A549 (cell line): ENCODE results near the gene RPLP2. TPM values are rescaled to one million over a fixed set of nuclear protein-coding genes. Genes with fewer than 3 reads are reported as not detected.
A peak's percentile ranks its signal among the peaks of the same experiment; 100 is the strongest.

Source experiments
- ATAC-seq, 2 experiments: fragments of 200-7000 bp in 1 of 2; fragments of >200 bp in 1 of 2; cut with Nextera tagmentation in 1 of 2; cut with Tn5 transposase in 1 of 2; 3 replicates each; pipeline versions ENCODE4 v1.8.0 to v1.9.1; 2018 to 2020; ENCODE audit warnings: mild to moderate bottlenecking in 1 of 2, moderate library complexity in 1 of 2
- CTCF ChIA-PET: fragments of 300-600 bp; sonication (Branson Sonifier 250); formaldehyde crosslinking; extraction: SDS; loops from one replicate; lab custom pipeline; 2021; ENCODE audit warnings: antibody characterized with exemption, inconsistent platforms; lab: Yijun Ruan, JAX
- POLR2A ChIA-PET: fragments of 350-600 bp; formaldehyde crosslinking; extraction: SDS; loops from one replicate; lab custom pipeline; 2021; ENCODE audit warnings: antibody characterized with exemption, inconsistent platforms; lab: Yijun Ruan, JAX
- DNase-seq, 2 experiments: peaks; one replicate each; pipeline versions ENCODE4 v3.0.0 to v3.0.0-alpha.2; 2011 to 2016; ENCODE audit warnings: low read depth in 1 of 2, low spot score in 1 of 2
- FAIRE-seq: peaks from 2 replicates; lab custom pipeline; 2011; peaks lifted over from hg19 to GRCh38; lab: Jason Lieb, UNC
- H3K27ac ChIP-seq, 2 experiments: fragments of >200 bp; sonication (Bioruptor Twin); formaldehyde crosslinking; 3 replicates each; pipeline ENCODE4 v1.5.1; 2016 to 2017
- H3K4me1 ChIP-seq: fragments of >200 bp; sonication (Bioruptor Twin); formaldehyde crosslinking; 3 replicates; pipeline ENCODE4 v1.6.1; 2016
- H3K4me2 ChIP-seq: fragments of >200 bp; sonication (Bioruptor Twin); formaldehyde crosslinking; 3 replicates; pipeline ENCODE4 v1.6.1; 2016
- H3K4me3 ChIP-seq: fragments of >200 bp; sonication (Bioruptor Twin); formaldehyde crosslinking; 3 replicates; pipeline ENCODE4 v1.5.1; 2016
- H3K9me3 ChIP-seq: fragments of >200 bp; sonication (Bioruptor Twin); formaldehyde crosslinking; 3 replicates; pipeline ENCODE4 v1.6.1; 2016
- BCL3 ChIP-seq: fragments of >200 bp; sonication (Bioruptor Twin); formaldehyde crosslinking; IDR thresholded peaks from 3 replicates; pipeline ENCODE4 v1.6.1; 2016
- CBX8 ChIP-seq: fragments of 200-600 bp; sonication (generic); IDR thresholded peaks from 2 replicates; pipeline ENCODE4 v1.6.1; 2016
- CEBPB ChIP-seq, 2 experiments: fragments of >200 bp in 1 of 2; sonication (Bioruptor Twin) in 1 of 2; formaldehyde crosslinking in 1 of 2; IDR thresholded peaks; 2 replicates each; pipeline ENCODE4 v1.6.1; 2012 to 2016
- CTCF ChIP-seq: fragments of >200 bp; sonication (Bioruptor Twin); formaldehyde crosslinking; IDR thresholded peaks from 3 replicates; pipeline ENCODE4 v1.5.1; 2016
- E2F6 ChIP-seq: IDR thresholded peaks from 2 replicates; pipeline ENCODE4 v1.6.1; 2012; ENCODE audit warnings: low read depth, borderline replicate concordance
- EP300 ChIP-seq, 2 experiments: fragments of >200 bp; sonication (Bioruptor Twin); formaldehyde crosslinking; IDR thresholded peaks; 2 replicates in 1 of 2; 3 replicates in 1 of 2; pipeline ENCODE4 v1.6.1; 2016 to 2017
- ESRRA ChIP-seq: fragments of 150-350 bp; IDR thresholded peaks from 2 replicates; pipeline ENCODE4 v1.6.1; 2014; ENCODE audit warnings: mild to moderate bottlenecking, low read length, borderline replicate concordance
- FOSB ChIP-seq: fragments of 250-450 bp; sonication (Bioruptor Pico); IDR thresholded peaks from 2 replicates; pipeline ENCODE4 v1.5.0; 2020; ENCODE audit warnings: mild to moderate bottlenecking, moderate library complexity
- FOSL2 ChIP-seq, 2 experiments: fragments of 450-650 bp in 1 of 2; fragments of >200 bp in 1 of 2; sonication (Bioruptor Twin) in 1 of 2; formaldehyde crosslinking; IDR thresholded peaks; 2 replicates each; pipeline versions ENCODE4 v1.5.0 to v1.6.1; 2016 to 2020; ENCODE audit warnings: mild to moderate bottlenecking in 1 of 2, moderate library complexity in 1 of 2
- FOXS1 ChIP-seq: fragments of 250-450 bp; sonication (Bioruptor Pico); IDR thresholded peaks from 2 replicates; pipeline ENCODE4 v1.5.0; 2020; ENCODE audit warnings: mild to moderate bottlenecking, moderate library complexity
- GATA3 ChIP-seq: IDR thresholded peaks from 2 replicates; pipeline ENCODE4 v1.6.1; 2012; ENCODE audit warnings: borderline replicate concordance
- HDAC2 ChIP-seq: fragments of 200-600 bp; sonication (generic); IDR thresholded peaks from 2 replicates; pipeline ENCODE4 v1.6.1; 2016
- HES2 ChIP-seq: fragments of >200 bp; sonication (Bioruptor Twin); formaldehyde crosslinking; IDR thresholded peaks from 2 replicates; pipeline ENCODE4 v1.6.1; 2016
- HOXB5 ChIP-seq: fragments of 250-450 bp; sonication (Bioruptor Pico); IDR thresholded peaks from 2 replicates; pipeline ENCODE4 v1.5.0; 2020; ENCODE audit warnings: mild to moderate bottlenecking, moderate library complexity
- JUN ChIP-seq, 2 experiments: fragments of >200 bp; sonication (Bioruptor Twin); formaldehyde crosslinking; IDR thresholded peaks; 2 replicates in 1 of 2; 3 replicates in 1 of 2; pipeline ENCODE4 v1.6.1; 2016 to 2017
- KDM1A ChIP-seq: fragments of 200-600 bp; sonication (generic); IDR thresholded peaks from 2 replicates; pipeline ENCODE4 v1.6.1; 2016; ENCODE audit warnings: low read depth, mild to moderate bottlenecking
- KDM5A ChIP-seq: fragments of 200-600 bp; sonication (generic); IDR thresholded peaks from 2 replicates; pipeline ENCODE4 v1.6.1; 2016; ENCODE audit warnings: antibody characterized with exemption, mild to moderate bottlenecking
- MAX ChIP-seq: IDR thresholded peaks from 2 replicates; pipeline ENCODE4 v1.6.1; 2012
- MAZ ChIP-seq: fragments of 150-350 bp; IDR thresholded peaks from 2 replicates; pipeline ENCODE4 v1.6.1; 2014; ENCODE audit warnings: antibody characterized with exemption, low read depth, low read length, borderline replicate concordance
- MYC ChIP-seq: IDR thresholded peaks from 2 replicates; pipeline ENCODE4 v1.6.1; 2012; ENCODE audit warnings: mild to moderate bottlenecking, inconsistent platforms, low read length, improper control_type of control experiment, borderline replicate concordance
- NR3C1 ChIP-seq: fragments of >200 bp; sonication (Bioruptor Twin); formaldehyde crosslinking; IDR thresholded peaks from 3 replicates; pipeline ENCODE4 v1.6.1; 2017
- PBX3 ChIP-seq: IDR thresholded peaks from 2 replicates; pipeline ENCODE4 v1.6.1; 2012
- POLR2A ChIP-seq: IDR thresholded peaks from 2 replicates; pipeline ENCODE4 v1.6.1; 2012; ENCODE audit warnings: mild to moderate bottlenecking, low read length
- POLR2AphosphoS2 ChIP-seq: conservative IDR thresholded peaks from 2 replicates; pipeline ENCODE4 v1.6.1; 2012; ENCODE audit warnings: low read length, improper control_type of control experiment, inconsistent platforms
- RAD21 ChIP-seq, 2 experiments: fragments of >200 bp in 1 of 2; sonication (Bioruptor Twin) in 1 of 2; formaldehyde crosslinking in 1 of 2; IDR thresholded peaks in 1 of 2; conservative IDR thresholded peaks in 1 of 2; 2 replicates in 1 of 2; 3 replicates in 1 of 2; pipeline ENCODE4 v1.6.1; 2012 to 2018; ENCODE audit warnings: inconsistent platforms in 1 of 2
- RFX5 ChIP-seq: fragments of 450-650 bp; IDR thresholded peaks from 2 replicates; pipeline ENCODE4 v1.7.1; 2014; ENCODE audit warnings: antibody characterized with exemption, mild to moderate bottlenecking, moderate library complexity
- SREBF2 ChIP-seq: fragments of 450-650 bp; IDR thresholded peaks from 2 replicates; pipeline ENCODE4 v1.6.1; 2014; ENCODE audit warnings: mild to moderate bottlenecking, moderate library complexity
- TFCP2L1 ChIP-seq: fragments of 250-450 bp; sonication (Bioruptor Pico); IDR thresholded peaks from 2 replicates; pipeline ENCODE4 v1.5.0; 2021; ENCODE audit warnings: mild to moderate bottlenecking
- TP53 ChIP-seq: fragments of 250-450 bp; sonication (Bioruptor Pico); IDR thresholded peaks from 2 replicates; pipeline ENCODE4 v1.5.0; 2021; ENCODE audit warnings: mild to moderate bottlenecking, moderate library complexity
- ZSCAN20 ChIP-seq: fragments of 250-450 bp; sonication (Bioruptor Pico); IDR thresholded peaks from 2 replicates; pipeline ENCODE4 v1.8.0; 2022; ENCODE audit warnings: mild to moderate bottlenecking, moderate library complexity
- WGBS: methylation state at CpG from one replicate; pipeline ENCODE4 v1.1.6; 2017; ENCODE audit errors: missing lambda C conversion rate; 5-methylcytosine and 5-hydroxymethylcytosine counted together
- polyA plus RNA-seq, 4 experiments: library from polyadenylated mRNA; depleted of rRNA in 3 of 4; stranded (reverse); fragments of >200 nt; fragmentation: RNase III in 1 of 4; extraction: RNeasy Plus Mini Kit Qiagen cat#74134 plus additional on column Dnase treatment in 1 of 4; gene quantifications; 2 replicates in 3 of 4; 3 replicates in 1 of 4; pipeline ENCODE4 v1.2.3, GENCODE V29; 2011 to 2017

Gene RPLP2
- polyA plus RNA-seq, 2 of the 4 experiments (the other 2 are of a cell fraction): 1,493 to 2,508 TPM

- WGBS: 66% methylated on average over 8 of the region's 8 CpGs
- no peak for ATAC-seq
- Histone ChIP-seq H3K9me3 (no peaks in the 10 kb centered on the region), H3K4me1 (peaks cover 66% of the 10 kb centered on the region), H3K4me3 (no peak overlapping the region), H3K27ac (peak overlapping the region; percentile 61 to 99), H3K4me2 (peak overlapping the region; percentile 92)
- ChIA-PET POLR2A (interaction anchor here (3.4 kb wide), 1 partner anchor 18 kb away, joined by 16 read pairs; the partner anchor contains the start of gene PNPLA2), CTCF (interaction anchor here (1.4 to 3.7 kb wide), 3 partner anchors 10 to 22 kb away, joined by 3 to 21 read pairs (median 4); no protein-coding TSS in a partner anchor)
- TF ChIP-seq MAX: no peak
- TF ChIP-seq JUN (IDR thresholded peaks at IDR 0.05): peak in 1 of 2 experiments; percentile 27; a peak in 1 of 5 replicates
- TF ChIP-seq GATA3: peak; percentile 2; the same call in 1 of the 2 replicates
- no peak for DNase-seq
- no peak for FAIRE-seq
Observed at GRCh38 chr11:837990-838307, 28.2 kb downstream of the RPLP2 start.

GRCh38 chr11:838441-839279 lies 28.9 kb downstream of the RPLP2 start:
- CTCF ChIA-PET: interaction anchor here (0.9 to 3.7 kb wide), 5 partner anchors 8 to 21 kb away, joined by 3 to 21 read pairs (median 3); partner anchors contain the start of gene CRACR2B
- TF ChIP-seq RAD21 (conservative IDR thresholded peaks at IDR 0.05 in 1 of 2, IDR thresholded peaks at IDR 0.05 in 1 of 2) (no peak), GATA3 (peak; percentile 7; the same call in 1 of the 2 replicates), POLR2A (peak; percentile 41), FOSL2 (IDR thresholded peaks at IDR 0.05) (no peak), FOSL2 (CRISPR knock-in tag; IDR thresholded peaks at IDR 0.05) (no peak), POLR2AphosphoS2 (peak; percentile 25), CBX8 (no peak), PBX3 (peak; percentile 87), BCL3 (peak; percentile 24; the same call in 1 of the 3 replicates), FOSB (peak; percentile 41; the same call in 1 of the 2 replicates), HES2 (no peak), CEBPB (IDR thresholded peaks at IDR 0.05) (no peak; a peak in 1 of 4 replicates), JUN (IDR thresholded peaks at IDR 0.05) (peak in 1 of 2 experiments; percentile 69; a peak in 4 of 5 replicates), TFCP2L1 (CRISPR knock-in tag) (no peak), KDM1A (no peak), HDAC2 (no peak), HOXB5 (no peak), TP53 (CRISPR knock-in tag) (peak; percentile 24; the same call in 1 of the 2 replicates), MAX (peak; percentile 98), E2F6 (peak; percentile 70; the same call in 1 of the 2 replicates), ZSCAN20 (CRISPR knock-in tag) (no peak), KDM5A (no peak), MYC (peak; percentile 71; the same call in 1 of the 2 replicates), CTCF (peak; percentile 35; the same call in 2 of the 3 replicates), ESRRA (no peak), FOXS1 (CRISPR knock-in tag) (no peak), NR3C1 (no peak), RFX5 (no peak), MAZ (no peak), SREBF2 (no peak), EP300 (IDR thresholded peaks at IDR 0.05) (no peak)

More at GRCh38 chr11:838441-839279, 28.9 kb downstream of the RPLP2 start:
- Histone ChIP-seq H3K4me1 (peaks cover 66% of the 10 kb centered on the region), H3K27ac (peak overlapping the region; percentile 61 to 99), H3K4me3 (no peak overlapping the region), H3K9me3 (no peaks in the 10 kb centered on the region), H3K4me2 (peak overlapping the region; percentile 92)
- DNase-seq: peak; percentile 56 to 86
- ATAC-seq: peak; percentile 8 to 16; a peak in 5 of 6 replicates
- POLR2A ChIA-PET: interaction anchor here (3.4 kb wide), 1 partner anchor 19 kb away, joined by 16 read pairs; the partner anchor contains the start of gene PNPLA2
- no peak for FAIRE-seq
- WGBS: 18% methylated on average over 13 of the region's 17 CpGs
